NCI-H2227 (cell line): ENCODE measurements around the gene KIF3A.

ENCODE experiments used
- DNase-seq: peaks from one replicate; lab custom pipeline; 2025; ENCODE audit not compliant: unreplicated experiment; lab: John Stamatoyannopoulos, UW

The KIF3A gene

DNA sequence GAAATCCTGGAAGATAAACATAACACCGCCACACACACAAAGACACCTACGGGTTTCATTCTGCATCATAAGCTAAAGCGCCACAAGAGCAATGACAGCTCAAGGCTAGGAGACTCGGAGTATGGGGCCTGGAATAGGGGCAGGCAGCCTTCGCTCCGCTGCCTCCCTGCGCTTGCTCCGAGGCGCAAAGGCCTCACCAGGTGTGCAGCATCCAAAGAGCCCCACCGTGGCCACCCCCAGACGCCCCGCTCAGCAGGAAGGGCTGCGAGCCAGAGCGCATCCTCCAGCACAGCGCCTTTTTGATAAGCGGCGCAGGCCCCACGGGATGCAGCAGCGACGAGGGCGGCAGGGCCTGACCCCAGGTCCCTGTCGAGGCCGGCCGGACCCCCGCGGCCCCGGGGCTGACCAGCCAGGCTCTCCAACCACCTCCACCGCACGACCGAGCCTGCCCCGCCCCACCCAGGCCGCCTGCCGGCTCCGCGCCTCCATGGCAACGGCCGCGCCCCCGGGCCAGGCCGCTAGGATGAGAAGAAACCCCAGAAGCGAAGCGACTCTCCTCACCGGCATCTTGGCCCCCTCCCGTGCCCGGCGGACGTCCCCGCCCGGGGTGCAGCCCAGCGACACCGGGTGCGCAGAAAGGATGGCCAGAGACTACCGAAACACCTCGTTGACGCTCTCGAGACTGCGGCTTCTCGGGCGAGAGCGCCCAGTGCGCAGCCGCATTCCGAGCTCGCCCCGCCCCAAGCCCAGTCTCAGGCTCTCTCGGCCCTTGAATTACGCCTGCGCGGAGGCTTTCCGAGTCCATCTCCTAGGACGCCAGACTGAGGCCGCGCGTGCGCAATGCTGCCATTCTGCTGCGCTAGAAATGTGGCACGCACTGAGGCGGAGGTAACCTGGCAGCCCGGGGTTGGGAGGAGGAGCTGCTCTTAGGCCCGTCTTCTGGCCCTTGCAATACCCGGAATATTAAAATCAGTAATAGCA is at the start of gene KIF3A:
TSS of gene KIF3A (minus strand) at position 694 of the 981 bp plus-strand sequence. CDS start at position 567, 127 bp downstream.
- peak; percentile 96 for DNase-seq

DNA sequence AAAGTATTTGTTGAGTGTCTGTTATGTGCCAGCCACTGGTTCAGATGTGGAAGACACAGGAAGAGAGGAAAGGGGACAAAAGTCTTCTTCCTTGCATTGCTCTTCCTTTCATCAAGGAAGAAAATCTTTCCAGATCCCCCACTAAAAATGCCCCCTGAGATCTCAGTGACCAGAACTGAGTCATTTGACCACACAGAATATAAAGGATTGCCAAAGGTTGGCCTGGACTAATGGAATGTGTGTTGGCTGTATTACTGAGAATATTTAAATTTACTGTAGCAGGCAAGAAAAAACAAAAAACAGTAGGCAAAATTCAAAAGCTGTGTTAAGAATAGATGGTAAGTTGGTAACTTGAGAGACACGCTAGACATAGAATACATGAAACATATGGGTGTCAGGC is 49.7 kb upstream of the KIF3A start:
- no peak for DNase-seq

DNA sequence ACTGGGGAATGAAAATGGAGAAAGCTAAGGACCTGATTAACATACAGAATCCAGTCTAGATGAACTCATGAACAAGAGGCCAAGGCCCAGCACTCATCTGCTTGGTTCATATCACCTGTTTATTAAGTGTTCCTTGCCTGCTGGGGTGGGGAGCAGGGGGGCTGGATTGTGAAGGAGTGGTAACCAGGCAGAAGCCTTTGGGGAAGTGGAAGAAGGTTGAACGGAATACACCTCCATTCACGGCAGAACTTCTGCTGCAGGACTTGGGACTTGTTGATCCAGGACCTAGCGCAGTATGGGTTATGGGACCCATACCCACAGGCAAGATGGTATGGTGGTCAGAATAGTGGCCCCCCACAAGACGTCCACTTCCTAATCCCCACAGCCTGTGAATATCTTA is 48.5 kb upstream of the KIF3A start:
- DNase-seq = no peak

DNA sequence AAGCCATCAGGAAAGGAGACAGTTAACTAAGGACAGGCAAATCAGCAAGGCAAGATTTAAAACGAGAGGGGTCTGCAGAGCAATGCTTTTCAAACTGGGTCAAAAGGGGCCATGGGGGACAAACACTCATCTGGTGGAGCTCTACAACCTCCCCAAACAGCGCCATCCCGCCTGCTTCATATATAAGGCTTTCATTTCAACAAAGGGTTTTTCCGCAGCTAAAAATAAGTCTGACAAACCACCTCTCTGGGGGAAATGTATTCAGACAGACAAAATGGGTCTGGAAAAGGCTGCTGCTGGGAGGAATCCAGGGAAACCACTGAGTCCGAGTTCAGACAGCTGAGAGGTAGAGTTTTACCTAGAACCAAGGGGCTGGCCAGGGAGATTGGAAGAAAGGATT is 48.0 kb upstream of the KIF3A start:
- no peak for DNase-seq

DNA sequence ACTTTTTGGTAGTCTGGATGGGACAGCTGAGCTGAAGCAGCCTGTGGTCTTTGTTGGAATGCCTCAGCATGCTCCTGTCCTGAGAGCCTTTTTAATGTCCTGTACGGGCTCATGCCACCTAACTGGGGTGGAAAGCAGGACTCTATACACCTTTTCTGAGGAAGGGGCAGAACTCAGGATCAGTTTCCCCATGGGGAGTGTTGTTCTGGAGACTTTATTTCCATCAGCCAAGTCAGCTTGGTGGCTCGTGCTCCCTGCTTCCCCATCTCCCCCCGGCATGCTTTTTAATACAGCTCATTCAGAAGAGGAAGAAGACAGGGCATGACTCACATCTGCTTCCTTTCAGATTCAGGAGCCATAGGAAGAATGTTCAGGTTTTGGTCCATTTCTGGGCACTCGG is 44.8 kb upstream of the KIF3A start:
- DNase-seq = no peak

DNA sequence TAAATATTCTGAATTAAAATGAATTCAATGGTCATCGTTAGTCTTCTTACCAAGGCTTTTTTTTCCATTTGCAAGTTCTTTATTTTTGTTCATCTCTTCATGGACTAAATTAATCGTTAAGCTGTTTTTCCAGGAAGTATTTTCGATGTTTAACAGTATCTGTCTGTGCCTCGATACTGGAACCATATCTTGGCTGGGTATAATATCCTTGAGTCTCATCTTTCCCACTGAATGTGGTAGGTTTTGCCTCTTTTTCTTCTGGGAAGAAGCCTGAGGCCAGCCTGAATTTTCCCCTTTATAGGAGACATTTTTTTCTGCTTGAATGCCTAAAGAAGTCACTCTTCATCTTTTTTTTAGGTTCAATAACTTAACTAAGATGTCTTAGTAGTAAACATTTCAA is 43.7 kb upstream of the KIF3A start:
- DNase-seq = no peak

DNA sequence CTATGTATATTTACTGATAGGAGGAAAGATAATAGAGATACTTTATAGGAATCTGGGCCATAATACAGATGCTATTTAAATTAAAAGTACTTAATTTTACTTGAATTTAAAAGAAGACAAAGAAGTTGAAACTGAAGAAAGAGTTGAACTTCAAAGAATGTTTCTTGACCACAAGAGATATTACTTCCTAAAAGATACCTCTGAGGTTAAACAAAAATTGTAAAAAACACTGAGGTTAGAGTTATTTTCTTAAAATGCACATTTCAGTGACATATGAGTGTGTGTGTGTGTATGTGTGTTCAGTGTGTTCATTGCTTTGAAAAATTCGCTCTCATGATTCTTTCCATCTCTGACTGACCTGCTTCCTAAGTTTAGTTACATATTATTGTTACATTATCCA is 43.2 kb upstream of the KIF3A start:
- DNase-seq = no peak

DNA sequence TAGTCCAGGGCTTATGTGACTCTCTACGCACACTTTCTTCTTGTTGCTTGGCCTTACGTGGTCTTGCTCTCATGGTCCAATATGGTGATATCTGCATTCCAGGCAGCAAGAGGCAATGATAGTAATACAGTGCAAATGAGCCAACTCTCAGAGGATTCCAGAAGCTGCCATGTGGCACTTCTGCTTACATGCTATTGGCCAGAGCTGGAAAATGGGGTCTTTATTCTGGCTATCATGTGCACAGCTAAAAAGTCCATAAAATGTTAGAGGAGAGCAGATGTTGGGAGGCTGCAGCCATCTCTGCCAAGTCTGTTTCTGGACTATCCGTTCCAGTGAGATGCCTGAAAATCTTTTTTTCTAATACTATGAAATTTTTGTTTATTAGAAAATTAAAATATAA is 42.6 kb upstream of the KIF3A start:
- DNase-seq = no peak

DNA sequence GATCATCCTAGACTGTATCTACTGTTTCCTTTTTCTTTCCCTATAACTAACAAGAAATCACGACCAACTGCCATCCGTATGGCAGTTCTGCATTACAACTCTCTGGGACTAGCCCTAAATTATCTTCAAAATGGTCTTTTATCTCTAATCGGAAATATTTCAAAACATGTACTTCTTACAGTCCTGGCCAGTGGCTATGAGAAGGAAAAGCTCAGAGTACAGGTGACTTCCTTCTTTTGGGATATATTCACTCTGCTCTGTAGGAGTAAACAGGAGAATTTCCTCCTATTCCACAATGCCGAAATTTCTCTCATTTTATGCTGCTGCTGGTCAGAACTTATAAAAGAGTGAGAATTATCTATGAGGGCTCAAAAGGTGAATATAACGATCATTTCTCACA is 41.5 kb upstream of the KIF3A start:
- no peak for DNase-seq

DNA sequence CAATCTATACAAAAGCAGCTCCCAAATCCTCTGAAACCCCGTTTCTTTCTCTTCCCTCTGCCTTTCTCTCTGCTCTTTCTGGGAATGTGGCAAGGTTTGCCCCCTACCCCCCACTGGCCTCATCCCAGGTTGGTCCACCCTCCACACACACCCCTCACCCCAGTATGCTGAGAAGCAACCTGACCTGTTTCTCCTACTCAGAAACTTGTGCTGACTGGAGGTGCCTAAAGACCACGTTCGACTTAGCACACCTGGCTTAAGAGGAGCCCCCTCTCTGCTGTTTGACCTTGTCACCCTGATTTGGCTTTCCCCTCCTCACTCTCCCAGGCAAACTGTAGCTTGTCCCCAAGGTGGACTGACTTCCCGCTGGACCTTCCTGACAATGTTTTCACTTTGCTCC is 40.8 kb upstream of the KIF3A start:
- no peak for DNase-seq

DNA sequence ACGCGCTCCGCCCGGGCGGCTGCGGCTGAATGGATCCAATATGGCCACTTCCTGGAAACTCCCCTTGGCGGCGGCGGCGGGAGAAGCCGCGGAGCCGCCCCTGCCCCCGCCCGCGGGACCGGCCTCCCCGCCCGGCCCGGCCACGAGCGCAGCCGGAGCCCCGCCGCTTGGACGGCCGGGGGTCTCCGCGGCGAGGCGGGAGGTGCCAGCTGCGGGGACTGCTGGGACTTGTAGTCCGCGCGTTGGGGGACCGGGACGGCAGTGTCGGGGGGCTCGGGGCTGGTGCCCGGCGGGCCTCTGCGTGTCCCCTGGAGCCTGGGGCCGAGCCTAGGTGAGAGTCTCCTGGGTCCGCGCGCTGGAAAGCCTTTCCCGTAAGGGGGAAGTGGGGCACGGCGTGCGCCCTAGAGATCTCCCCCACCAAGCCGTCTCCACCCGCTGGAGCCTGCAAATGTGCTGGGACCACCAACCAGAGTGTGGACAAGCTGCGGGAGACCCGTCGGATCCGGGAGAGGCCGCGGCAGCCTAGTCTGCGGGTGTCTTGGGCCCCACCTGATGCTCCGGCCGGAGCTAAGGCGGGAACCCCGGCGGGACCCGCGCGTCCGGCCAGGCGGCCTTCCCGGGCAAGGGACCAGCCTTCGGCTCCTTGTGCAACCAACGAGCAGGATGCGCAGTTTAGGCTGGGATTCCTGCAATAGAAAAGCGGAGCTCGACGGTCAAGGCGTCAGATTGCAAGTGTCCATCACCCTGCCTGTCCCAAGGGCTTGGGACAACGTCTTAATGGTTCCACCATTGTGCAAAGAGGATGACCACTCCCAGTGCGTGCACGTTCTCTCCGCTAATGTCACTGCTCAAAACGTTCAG is 40.1 kb upstream of the KIF3A start, which contains the start of gene SEPTIN8:
TSS of gene SEPTIN8 (minus strand) at position 31 of the 861 bp plus-strand sequence. CDS start 102 bp downstream, outside the sequence.
- peak; percentile 59 for DNase-seq

DNA sequence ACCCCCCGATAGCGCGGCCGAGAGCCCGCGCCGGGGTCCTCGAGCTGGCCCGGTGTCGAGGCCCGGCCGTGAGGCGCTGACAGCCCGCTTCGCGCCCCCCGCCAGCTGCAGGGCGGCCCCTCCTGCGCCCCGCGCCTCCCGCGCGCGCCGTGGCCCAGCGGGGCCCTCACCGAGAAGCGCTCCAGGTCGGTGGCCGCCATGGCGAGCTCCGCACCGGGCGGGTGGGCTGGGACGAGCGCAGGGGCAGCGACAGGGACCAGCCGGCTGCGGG is 39.5 kb upstream of the KIF3A start:
- DNase-seq = no peak

DNA sequence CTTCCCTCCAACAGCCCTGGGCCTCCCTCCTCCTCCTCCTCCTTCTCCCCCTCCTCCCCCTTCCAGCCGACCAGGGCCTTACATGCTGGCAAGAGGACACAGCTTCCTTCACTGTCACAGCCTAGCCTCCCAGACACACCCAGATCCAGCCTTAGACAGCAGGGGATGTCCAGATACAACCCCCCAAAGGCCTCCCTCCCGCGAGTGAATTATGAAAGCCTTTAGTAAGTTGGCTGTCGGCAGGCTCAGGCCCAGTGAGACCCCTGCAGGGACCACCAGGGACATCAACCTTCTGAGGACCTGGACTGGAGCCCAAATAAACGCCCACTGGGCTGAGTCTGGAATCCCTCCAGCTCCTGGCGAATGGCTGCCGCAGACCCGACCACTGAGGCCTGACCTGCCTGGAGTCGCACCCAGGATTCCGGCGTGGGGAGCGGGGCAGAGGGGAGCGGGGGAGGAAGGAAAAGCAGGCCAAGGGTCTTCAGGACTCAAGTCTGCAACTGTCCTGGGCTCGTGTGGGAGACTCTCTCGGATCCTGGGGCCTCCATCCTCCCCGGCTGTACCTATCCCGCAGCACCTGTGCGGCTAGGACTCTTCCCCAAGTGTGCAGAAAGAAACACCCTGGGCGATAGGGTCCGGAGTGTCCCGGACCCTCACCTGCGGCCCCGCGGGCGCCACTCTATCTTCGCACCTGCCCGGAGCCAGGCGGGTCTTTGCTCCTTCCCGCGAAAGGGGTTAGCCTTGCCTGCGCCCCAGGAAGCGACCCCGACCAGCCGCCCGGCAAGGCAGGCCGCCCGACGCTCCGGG is 39.0 kb upstream of the KIF3A start:
- peak; percentile 53 for DNase-seq

DNA sequence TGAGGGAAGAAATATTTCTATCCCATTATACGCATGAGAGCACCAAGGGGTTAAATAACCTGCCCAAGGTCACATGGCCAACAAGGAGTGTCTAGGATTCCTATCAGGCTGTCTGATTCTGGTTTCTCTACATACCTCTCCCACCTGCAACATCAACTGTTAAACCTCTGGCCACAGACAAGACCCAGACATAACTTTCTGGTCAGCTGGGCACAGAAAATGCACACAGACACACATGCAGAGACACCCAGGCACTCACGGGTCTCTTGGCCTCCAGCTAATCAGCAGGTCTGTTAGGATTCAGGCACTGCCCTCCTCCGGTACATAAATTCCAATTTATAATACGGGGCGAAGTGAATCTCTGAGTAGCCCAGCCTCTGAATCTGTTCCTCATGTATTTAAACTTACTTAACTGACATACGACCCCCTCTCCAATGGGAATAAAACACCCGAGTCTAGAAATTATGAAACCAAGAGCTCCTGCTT is 38.2 kb upstream of the KIF3A start:
- DNase-seq = no peak

DNA sequence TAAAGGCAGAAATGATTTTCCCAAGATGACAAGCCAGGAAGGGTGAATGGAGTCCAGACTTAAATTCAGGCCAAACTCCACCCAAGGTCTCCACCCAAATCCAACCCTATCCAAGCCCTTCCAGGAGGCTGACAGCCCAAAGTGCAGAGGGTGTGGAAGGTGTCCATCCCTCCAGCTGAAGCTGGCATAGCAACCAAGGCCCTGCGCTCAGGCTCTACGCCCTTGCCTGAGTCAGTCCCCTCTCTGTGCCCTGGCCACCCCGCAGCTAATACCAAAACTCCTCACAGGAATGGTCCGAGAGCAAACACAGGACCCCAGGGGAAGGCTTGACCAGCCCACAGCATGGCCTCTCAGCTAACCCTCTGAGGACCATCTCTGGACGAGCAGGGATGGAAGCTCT is 37.5 kb upstream of the KIF3A start:
- DNase-seq = no peak

DNA sequence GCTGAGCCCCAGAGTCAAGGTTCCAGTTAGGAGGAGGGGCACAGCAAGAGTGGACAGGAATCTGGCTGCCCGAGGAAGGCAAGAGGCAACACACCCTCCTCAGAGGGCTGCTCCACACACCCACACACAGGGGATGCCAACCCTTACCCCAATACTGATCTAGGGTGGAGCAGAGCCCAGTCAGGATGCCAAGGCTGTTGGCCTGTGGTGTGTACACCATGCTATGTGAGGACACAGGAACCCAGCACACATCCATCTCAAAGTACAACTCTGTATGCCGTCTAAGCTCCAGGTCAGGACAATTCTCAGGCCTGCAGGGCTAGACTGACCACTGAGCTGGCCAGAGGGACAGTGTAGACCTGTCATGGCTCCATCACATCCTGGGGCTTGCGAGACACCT is 37.1 kb upstream of the KIF3A start:
- DNase-seq = no peak

DNA sequence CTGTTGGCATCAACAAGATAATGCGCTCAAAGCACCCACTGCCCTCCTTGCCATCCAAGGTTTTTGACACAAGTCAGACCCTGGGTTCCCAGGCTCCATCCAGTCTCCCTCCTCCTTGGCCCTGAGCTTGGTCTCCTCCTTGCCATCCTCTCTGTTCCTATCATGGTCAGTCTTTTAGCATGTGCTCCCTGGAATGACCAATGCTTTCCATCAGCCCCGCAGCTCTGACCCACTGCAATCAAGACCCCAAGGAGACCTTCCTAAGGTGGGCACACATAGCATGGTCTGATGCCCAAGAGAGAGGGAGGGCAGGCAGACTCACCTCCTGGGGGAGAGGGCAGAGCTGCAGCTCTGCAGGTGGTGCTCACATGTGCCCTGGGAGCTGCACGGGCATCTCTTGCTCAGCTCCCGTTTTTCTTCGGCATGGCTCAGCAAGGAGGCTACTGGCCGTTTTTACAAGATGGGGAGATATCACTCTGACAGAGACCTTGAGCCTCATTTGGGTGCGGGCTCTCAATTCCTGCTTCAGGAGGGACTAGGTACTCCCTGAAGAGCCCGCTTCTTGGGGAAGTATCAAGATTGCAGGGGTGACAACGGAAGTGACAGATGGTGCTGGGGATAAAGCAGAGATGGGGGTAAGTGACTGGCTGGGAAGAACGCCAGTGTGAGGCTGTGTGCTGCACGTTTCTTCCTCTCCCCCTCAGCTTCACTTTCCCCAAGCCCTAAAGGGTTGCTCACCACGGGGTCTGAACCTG is 36.4 kb upstream of the KIF3A start:
- no peak for DNase-seq

DNA sequence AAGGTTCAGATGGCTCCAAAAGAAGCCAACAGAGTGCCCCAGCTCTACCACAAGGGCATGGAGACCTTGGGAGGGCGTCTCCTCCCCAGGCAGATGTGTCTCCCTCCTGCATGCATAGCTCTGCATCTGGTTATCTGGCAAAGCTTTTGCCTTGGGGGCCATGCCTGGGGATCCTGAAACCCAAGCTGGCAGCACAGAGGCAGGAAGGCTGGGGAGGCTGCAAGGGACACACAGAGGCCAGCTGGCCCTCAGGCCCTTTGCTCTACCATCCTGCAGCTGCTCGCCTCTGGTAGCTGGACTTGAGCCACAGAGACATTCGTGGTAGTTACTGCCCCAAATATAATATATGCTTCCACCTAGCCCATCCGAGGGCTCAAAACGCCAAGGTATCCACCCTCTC is 35.8 kb upstream of the KIF3A start:
- no peak for DNase-seq

DNA sequence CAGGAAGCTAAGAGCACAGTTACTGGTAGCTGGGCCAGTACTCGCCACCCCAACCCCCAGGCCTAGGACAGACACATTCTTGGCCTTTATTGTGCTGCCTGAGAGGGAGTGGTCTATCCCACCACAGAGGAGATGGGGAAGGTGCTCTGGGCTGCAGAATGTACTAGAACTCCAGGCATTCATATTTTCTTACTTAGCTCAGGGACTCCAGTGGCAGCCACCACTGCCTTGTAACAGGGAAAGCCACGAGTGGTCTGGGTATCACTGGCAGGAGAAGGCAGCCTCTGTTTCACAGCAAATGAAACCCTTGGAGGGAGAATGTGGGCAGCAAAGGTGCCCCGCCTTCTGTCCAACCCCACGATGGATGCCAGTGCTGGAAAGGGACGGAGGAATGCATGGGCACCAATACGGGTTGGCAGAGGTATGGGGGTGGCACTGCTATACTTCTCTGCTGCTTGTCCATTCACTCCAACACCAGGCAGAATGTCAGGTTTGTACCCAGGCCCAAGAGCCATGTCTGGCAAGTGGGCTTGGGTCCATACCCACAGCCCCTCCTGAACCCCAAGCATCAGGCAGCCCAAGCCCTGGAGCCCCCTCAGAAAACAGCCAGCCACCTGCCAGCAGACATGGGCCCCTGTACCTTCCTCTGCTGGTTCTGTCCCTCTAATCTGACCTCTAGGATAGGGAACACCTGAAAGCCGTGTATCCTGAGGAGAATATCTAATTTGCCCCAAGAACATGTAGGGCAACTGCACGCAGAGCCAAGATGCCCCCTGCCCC is 35.1 kb upstream of the KIF3A start:
- DNase-seq = no peak
